Right hindlimb (tissue), 1 donor: ENCODE results near the gene SERPINE1.
"Not testable (repeated sequence)": the region's sequence is repeated elsewhere in the genome, so short reads cannot be mapped to it uniquely, and the experiment has no call there.

Source experiments
- DNase-seq: peaks from one replicate; pipeline ENCODE4 v3.0.0-alpha.2; 2018

SERPINE1 gene

GRCh38 chr7:101124376-101125056 is 2.4 kb upstream of the SERPINE1 start:
- peak; percentile 39 for DNase-seq

- DNase-seq, result peak; percentile 77
These were observed 784 bp upstream of the SERPINE1 start for GRCh38 chr7:101125989-101126650.

GRCh38 chr7:101127460-101128039 is 646 bp downstream of the SERPINE1 start:
- no peak for DNase-seq

GRCh38 chr7:101128040-101128834 is 1.3 kb downstream of the SERPINE1 start:
- no peak for DNase-seq

- DNase-seq, result no peak
These were observed 2.8 kb downstream of the SERPINE1 start for GRCh38 chr7:101129603-101130117.

- DNase-seq, result not testable (repeated sequence)
These were observed 6.0 kb downstream of the SERPINE1 start for GRCh38 chr7:101132626-101133600.

GRCh38 chr7:101133621-101134398 is 6.9 kb downstream of the SERPINE1 start:
- no peak for DNase-seq

GRCh38 chr7:101134399-101134980 is 7.6 kb downstream of the SERPINE1 start:
- no peak for DNase-seq

GRCh38 chr7:101137651-101138212 is 10.8 kb downstream of the SERPINE1 start:
- DNase-seq, result no peak

- DNase-seq, result peak; percentile 81
These were observed 11.4 kb downstream of the SERPINE1 start for GRCh38 chr7:101138213-101138870.

GRCh38 chr7:101140339-101140699 is 13.4 kb downstream of the SERPINE1 start:
- no peak for DNase-seq

GRCh38 chr7:101140746-101141382 is 14.0 kb downstream of the SERPINE1 start:
- no peak for DNase-seq

- DNase-seq, result no peak
These were observed 25.2 kb downstream of the SERPINE1 start for GRCh38 chr7:101151908-101152651.

- peak; percentile 97 for DNase-seq
These were observed 27.2 kb downstream of the SERPINE1 start, which contains the start of gene AP1S1 for GRCh38 chr7:101153969-101154692. Gene AP1S1 (plus strand): TSS chr7:101154476. CDS start chr7:101154515, 39 bp downstream.

- no peak for DNase-seq
These were observed 27.8 kb downstream of the SERPINE1 start for GRCh38 chr7:101154693-101155102.

- DNase-seq, result no peak
These were observed 28.4 kb downstream of the SERPINE1 start for GRCh38 chr7:101155303-101155702.

GRCh38 chr7:101156277-101156676 is 29.4 kb downstream of the SERPINE1 start:
- no peak for DNase-seq
